Ectodermal cell (in vitro differentiated cells): ENCODE results near the gene ARMC6.

Experiments used
- H3K27ac ChIP-seq: 2 replicates; pipeline ENCODE4 v1.7.0; 2013; ENCODE audit warnings: mild to moderate bottlenecking, low read depth, low read length; ENCODE audit not compliant: insufficient read depth, poor library complexity, severe bottlenecking
- H3K27me3 ChIP-seq: 2 replicates; pipeline ENCODE4 v1.7.0; 2013; ENCODE audit warnings: mild to moderate bottlenecking, low read length; ENCODE audit not compliant: insufficient read depth, control insufficient read depth, poor library complexity, severe bottlenecking
- H3K36me3 ChIP-seq: one replicate; pipeline ENCODE4 v1.7.0; 2013; ENCODE audit warnings: low read length; ENCODE audit not compliant: control insufficient read depth, insufficient read depth
- H3K4me1 ChIP-seq: one replicate; pipeline ENCODE4 v1.7.0; 2013; ENCODE audit warnings: low read length; ENCODE audit not compliant: control insufficient read depth, insufficient read depth
- H3K4me3 ChIP-seq: 2 replicates; pipeline ENCODE4 v1.7.0; 2013; ENCODE audit warnings: low read depth, low read length, control low read depth; ENCODE audit not compliant: insufficient read depth
- H3K9me3 ChIP-seq: 2 replicates; pipeline ENCODE4 v1.7.0; 2013; ENCODE audit warnings: mild to moderate bottlenecking, low read length, moderate library complexity; ENCODE audit not compliant: control insufficient read depth
- WGBS, 2 experiments: methylation state at CpG; one replicate each; pipeline ENCODE4 v1.1.7; 2013; ENCODE audit warnings: missing lambda C conversion rate in 2 of 2; 5-methylcytosine and 5-hydroxymethylcytosine counted together

Gene ARMC6

DNA sequence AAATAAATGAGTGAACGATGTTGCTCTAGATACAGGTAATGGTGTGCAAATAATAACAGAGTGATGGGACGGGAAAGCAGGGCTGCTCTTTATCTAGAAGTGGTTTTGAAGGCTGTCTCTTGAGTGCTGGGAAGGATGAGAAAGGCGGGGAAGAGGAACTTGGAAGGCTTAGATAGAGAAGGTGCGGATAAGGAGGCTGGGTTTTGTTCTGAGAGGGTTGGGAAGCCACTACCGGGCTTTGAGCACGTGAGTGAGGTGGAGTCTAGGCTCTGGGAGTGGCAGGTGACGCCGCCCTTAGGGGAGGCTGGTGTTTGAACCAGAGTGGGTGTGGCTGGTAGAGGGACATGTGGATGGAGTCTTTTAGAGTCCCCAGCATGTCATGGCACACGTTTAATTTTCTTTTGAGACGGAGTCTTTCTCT lies 811 bp downstream of the ARMC6 start:
- peaks cover 6% of the 10 kb centered on the region for H3K36me3 ChIP-seq
- WGBS, 2 experiments, result 8 to 9% methylated on average over 10 of the region's 10 CpGs

DNA sequence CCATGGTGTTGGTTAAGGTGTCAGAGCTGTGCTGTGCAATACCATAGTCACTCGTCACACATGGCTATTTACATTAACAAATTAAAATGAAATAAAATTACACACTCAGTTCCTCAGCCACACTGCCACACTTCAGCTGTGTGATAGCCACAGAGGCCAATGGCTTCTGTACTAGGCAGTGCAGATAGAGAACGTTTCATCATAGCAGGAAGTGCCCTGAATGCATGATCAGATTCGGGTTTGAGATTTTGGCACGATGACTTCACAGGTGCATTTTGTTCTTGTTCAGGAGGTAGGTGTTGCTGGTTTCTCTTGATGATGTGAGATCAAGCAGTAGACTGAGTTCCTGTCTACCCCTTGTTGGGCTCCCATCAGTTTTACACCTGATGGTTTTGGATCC lies 6.5 kb downstream of the ARMC6 start:
- whole genome bisulfite sequencing, 2 experiments, result 96 to 100% methylated on average over 4 of the region's 4 CpGs
- Histone ChIP-seq H3K4me3 (no peak overlapping the region), H3K27ac (no peak overlapping the region), H3K4me1 (no peaks in the 10 kb centered on the region), H3K36me3 (peaks cover 6% of the 10 kb centered on the region), H3K27me3 (no peaks in the 10 kb centered on the region), H3K9me3 (no peaks in the 10 kb centered on the region)

More for the DNA sequence above, 811 bp downstream of the ARMC6 start:
- no peaks in the 10 kb centered on the region for H3K4me1 ChIP-seq
- no peaks in the 10 kb centered on the region for H3K27me3 ChIP-seq
- peak overlapping the region; percentile 85 for H3K4me3 ChIP-seq
- peak overlapping the region; percentile 65 for H3K27ac ChIP-seq
- no peaks in the 10 kb centered on the region for H3K9me3 ChIP-seq

GRCh38 chr19:19040417-19040816 lies 7.0 kb downstream of the ARMC6 start:
- H3K4me1 ChIP-seq, result no peaks in the 10 kb centered on the region
- peaks cover 6% of the 10 kb centered on the region for H3K36me3 ChIP-seq
- 89 to 95% methylated on average over 7 of the region's 7 CpGs for WGBS, 2 experiments
- H3K9me3 ChIP-seq, result no peaks in the 10 kb centered on the region
- no peaks in the 10 kb centered on the region for H3K27me3 ChIP-seq
- no peak overlapping the region for H3K27ac ChIP-seq
- H3K4me3 ChIP-seq, result no peak overlapping the region

GRCh38 chr19:19042732-19043280 lies 9.4 kb downstream of the ARMC6 start:
- Histone ChIP-seq H3K36me3 (peaks cover 5% of the 10 kb centered on the region), H3K4me3 (no peak overlapping the region), H3K27ac (no peak overlapping the region), H3K9me3 (no peaks in the 10 kb centered on the region), H3K4me1 (no peaks in the 10 kb centered on the region), H3K27me3 (no peaks in the 10 kb centered on the region)
- 94% methylated on average over 13 of the region's 13 CpGs for WGBS, 2 experiments

- Histone ChIP-seq H3K27ac (no peak overlapping the region), H3K36me3 (no peaks in the 10 kb centered on the region), H3K4me1 (no peaks in the 10 kb centered on the region), H3K9me3 (no peaks in the 10 kb centered on the region), H3K27me3 (no peaks in the 10 kb centered on the region), H3K4me3 (no peak overlapping the region)
- 93 to 94% methylated on average over 6 of the region's 6 CpGs for WGBS, 2 experiments
Observed at GRCh38 chr19:19043481-19043880, 10.1 kb downstream of the ARMC6 start.

DNA sequence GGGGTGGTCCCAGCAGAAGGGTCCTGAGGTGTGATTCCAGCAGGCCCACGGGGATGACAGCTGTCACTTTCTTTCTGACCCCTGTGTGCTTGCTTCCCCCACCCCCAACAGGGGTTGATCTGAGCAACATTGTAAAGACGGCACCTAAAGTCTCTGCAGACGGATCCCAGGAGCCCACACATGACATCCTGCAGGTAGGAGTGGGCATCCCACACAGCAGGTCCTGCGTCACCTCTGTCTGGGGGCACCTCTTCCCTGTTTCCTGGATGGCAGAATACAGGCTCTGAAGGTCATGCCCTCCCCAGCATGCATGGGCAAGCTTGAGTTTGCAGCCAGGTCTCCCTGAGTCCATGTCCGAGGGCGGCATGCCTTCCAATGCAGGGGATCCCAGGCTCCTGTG lies 10.5 kb downstream of the ARMC6 start:
- no peaks in the 10 kb centered on the region for H3K36me3 ChIP-seq
- WGBS, 2 experiments, result 94% methylated on average over 6 of the region's 6 CpGs

GRCh38 chr19:19049406-19049805 lies 16.0 kb downstream of the ARMC6 start:
- 95 to 100% methylated on average over 1 to 2 of the region's 2 CpGs for WGBS, 2 experiments
- no peak overlapping the region for H3K27ac ChIP-seq

More for the DNA sequence above, 10.5 kb downstream of the ARMC6 start:
- Histone ChIP-seq H3K4me1 (no peaks in the 10 kb centered on the region), H3K27ac (no peak overlapping the region), H3K27me3 (no peaks in the 10 kb centered on the region), H3K4me3 (no peak overlapping the region), H3K9me3 (no peaks in the 10 kb centered on the region)

GRCh38 chr19:19050104-19050503 lies 16.7 kb downstream of the ARMC6 start:
- H3K36me3 ChIP-seq, result peaks cover 30% of the 10 kb centered on the region
- H3K4me3 ChIP-seq, result no peak overlapping the region
- no peaks in the 10 kb centered on the region for H3K9me3 ChIP-seq
- H3K27ac ChIP-seq, result no peak overlapping the region
- no peaks in the 10 kb centered on the region for H3K4me1 ChIP-seq
- 93 to 99% methylated on average over 4 of the region's 4 CpGs for WGBS, 2 experiments
- H3K27me3 ChIP-seq, result no peaks in the 10 kb centered on the region

More at GRCh38 chr19:19049406-19049805, 16.0 kb downstream of the ARMC6 start:
- Histone ChIP-seq H3K4me1 (no peaks in the 10 kb centered on the region), H3K36me3 (peaks cover 23% of the 10 kb centered on the region), H3K9me3 (no peaks in the 10 kb centered on the region), H3K4me3 (no peak overlapping the region), H3K27me3 (no peaks in the 10 kb centered on the region)

DNA sequence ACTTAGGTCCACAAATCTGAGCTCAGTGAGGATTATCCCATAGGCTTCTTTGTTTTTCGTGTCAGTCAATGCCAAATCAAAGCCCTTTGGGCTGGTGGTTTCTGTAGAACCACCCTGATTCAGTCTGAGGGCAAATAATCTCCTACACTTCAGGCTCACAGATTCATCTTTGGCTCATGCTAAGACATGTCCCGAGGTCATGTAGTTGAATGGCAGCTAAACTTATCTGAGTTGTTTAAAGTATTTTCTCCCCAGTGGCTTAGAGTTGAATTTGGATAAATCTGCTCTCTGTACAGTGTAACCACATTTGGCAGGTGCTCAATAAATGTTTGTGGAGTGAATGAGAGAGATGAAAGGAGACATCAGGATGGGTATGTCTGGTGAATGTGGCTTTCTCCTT lies 17.3 kb downstream of the ARMC6 start:
- Histone ChIP-seq H3K4me1 (no peaks in the 10 kb centered on the region), H3K36me3 (peaks cover 37% of the 10 kb centered on the region), H3K27ac (no peak overlapping the region), H3K27me3 (no peaks in the 10 kb centered on the region), H3K9me3 (no peaks in the 10 kb centered on the region), H3K4me3 (no peak overlapping the region)
- WGBS, 2 experiments, result 88 to 93% methylated on average over 2 of the region's 2 CpGs

GRCh38 chr19:19051478-19052213 lies 18.2 kb downstream of the ARMC6 start:
- no peak overlapping the region for H3K4me3 ChIP-seq
- H3K4me1 ChIP-seq, result no peaks in the 10 kb centered on the region
- no peak overlapping the region for H3K27ac ChIP-seq
- peaks cover 40% of the 10 kb centered on the region for H3K36me3 ChIP-seq
- H3K9me3 ChIP-seq, result no peaks in the 10 kb centered on the region
- H3K27me3 ChIP-seq, result no peaks in the 10 kb centered on the region
- 95% methylated on average over 20 of the region's 20 CpGs for WGBS, 2 experiments
